22Rv1 (cell line): ENCODE data around the gene DDA1.

ENCODE experiments used
- CTCF ChIP-seq: fragments of 450-650 bp; IDR thresholded peaks from 2 replicates; pipeline ENCODE4 v1.5.1; 2017; ENCODE audit warnings: mild to moderate bottlenecking
- ZFX ChIP-seq: fragments of 450-650 bp; IDR thresholded peaks from 2 replicates; pipeline ENCODE4 v1.6.1; 2017; ENCODE audit warnings: antibody characterized with exemption, borderline replicate concordance

GRCh38 chr19:17283504-17283996, 25.8 kb upstream of the DDA1 start:
- no peak for TF ChIP-seq CTCF
- no peak for TF ChIP-seq ZFX
